Measurements from ENCODE around the gene ATP6V1B1.
"Not testable (repeated sequence)": the region's sequence is repeated elsewhere in the genome, so short reads cannot be mapped to it uniquely, and the experiment has no call there.

ATP6V1B1 gene

DNA sequence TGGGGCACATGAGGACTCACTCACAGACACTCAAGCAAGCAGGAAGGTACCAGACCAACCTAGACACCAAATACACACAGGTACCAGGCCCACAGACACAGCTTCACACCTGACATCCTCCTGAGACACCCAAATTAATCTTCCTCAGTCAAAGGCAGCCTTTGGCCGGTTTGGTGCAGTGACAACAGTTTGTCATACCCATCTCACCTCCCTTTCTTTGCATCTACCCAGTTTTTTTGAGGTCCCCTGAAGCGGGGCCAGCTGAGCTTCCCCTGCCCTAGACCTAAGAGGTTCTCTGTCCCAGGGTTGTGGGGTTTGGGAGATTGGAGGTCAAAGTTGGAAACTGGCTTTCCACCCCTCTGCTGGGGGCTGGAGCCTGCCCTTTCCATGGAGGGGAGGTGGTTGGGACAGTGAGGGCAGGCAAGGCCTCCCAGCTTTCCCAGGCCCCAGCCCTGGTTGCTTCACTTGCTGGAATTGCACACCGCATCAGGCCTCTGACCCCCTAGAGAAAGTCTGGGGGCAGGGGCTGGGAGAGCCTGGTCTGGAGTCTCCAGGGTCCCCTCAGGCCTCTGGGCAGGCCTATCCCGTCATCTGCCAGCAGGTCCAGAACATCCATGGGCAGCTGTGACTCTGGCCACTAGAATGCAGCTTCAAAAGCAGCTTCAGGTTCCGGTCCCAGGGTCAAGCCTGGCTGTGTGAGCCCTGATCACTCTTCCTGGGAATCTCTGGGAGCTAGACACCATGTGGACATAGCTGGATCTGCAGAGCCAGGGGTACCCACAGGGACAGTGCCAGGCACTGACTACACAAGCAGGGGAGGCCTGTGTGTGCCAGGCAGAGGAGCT, 71.5 kb downstream of the ATP6V1B1 start:
- no peak for DNase-seq (ENCODE audit: low read depth)
- TF ChIP-seq, protein P1, sequence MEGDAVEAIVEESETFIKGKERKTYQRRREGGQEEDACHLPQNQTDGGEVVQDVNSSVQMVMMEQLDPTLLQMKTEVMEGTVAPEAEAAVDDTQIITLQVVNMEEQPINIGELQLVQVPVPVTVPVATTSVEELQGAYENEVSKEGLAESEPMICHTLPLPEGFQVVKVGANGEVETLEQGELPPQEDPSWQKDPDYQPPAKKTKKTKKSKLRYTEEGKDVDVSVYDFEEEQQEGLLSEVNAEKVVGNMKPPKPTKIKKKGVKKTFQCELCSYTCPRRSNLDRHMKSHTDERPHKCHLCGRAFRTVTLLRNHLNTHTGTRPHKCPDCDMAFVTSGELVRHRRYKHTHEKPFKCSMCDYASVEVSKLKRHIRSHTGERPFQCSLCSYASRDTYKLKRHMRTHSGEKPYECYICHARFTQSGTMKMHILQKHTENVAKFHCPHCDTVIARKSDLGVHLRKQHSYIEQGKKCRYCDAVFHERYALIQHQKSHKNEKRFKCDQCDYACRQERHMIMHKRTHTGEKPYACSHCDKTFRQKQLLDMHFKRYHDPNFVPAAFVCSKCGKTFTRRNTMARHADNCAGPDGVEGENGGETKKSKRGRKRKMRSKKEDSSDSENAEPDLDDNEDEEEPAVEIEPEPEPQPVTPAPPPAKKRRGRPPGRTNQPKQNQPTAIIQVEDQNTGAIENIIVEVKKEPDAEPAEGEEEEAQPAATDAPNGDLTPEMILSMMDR (conservative IDR thresholded peaks at IDR 0.05; ENCODE audit: low read depth, low read length): no peak
- H3K4me3 ChIP-seq (ENCODE audit: low read depth, low read length): no peak overlapping the region

DNA sequence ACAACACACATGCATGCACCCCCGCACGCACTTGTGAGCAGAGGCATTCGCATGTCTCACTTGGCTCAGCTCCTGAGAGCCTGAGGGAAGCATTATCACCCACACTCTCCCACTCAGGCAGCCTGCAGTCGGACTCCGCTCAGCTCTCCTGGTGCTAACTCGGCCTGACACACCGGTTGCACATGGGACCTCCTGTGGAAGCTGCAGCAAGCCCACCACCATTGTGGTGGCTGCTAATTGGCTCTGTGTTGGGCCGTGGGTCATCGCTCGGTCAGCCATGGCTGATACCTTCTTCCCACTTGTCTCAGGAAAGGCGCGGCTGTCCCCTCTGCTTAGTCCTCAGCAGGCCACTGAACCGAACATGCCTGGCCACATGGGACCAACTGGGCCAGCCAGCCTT, 72.6 kb downstream of the ATP6V1B1 start:
- DNase-seq (ENCODE audit: low read depth): no peak
- no peak overlapping the region for H3K4me3 ChIP-seq (ENCODE audit: low read depth, low read length)
- TF ChIP-seq, protein P1 (conservative IDR thresholded peaks at IDR 0.05; ENCODE audit: low read depth, low read length): no peak

DNA sequence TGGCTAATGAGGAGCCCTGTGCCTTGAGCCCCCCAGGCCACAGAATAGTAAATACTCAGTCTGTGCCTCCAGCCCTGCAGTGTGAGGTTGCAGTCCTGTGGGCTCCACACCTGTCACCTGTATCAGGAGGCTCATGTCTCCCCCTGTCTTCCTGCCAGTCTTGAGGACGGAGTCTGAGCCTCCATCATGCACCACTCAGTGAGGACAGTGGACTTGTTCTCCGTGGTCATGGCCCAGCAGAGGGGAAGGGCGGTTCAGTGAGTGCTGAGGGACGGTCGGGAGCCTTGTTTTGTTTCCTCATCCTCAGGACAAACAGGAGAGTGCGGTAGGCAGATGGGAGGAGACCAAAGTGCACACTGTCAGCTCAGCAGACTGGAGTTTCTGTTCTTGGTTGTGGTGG, 76.1 kb downstream of the ATP6V1B1 start:
- not testable (repeated sequence) for DNase-seq (ENCODE audit: low read depth); H3K4me3 ChIP-seq (ENCODE audit: low read depth, low read length)
